Activated CD8-positive, alpha-beta memory T cell treated with anti-CD3 and anti-CD28 coated beads for 36 hours (primary cell): ENCODE measurements around the gene BCAT1. TPM values are rescaled to one million over a fixed set of nuclear protein-coding genes. Genes with fewer than 3 reads are reported as not detected.

Experiments
- CTCF ChIA-PET: fragments of 350-600 bp; sonication (Branson Sonifier 250); formaldehyde crosslinking; loops from one replicate; lab custom pipeline; 2021; ENCODE audit warnings: antibody characterized with exemption; lab: Charles Lee
- POLR2A ChIA-PET: fragments of 350-600 bp; sonication (Branson Sonifier 250); formaldehyde crosslinking; loops from one replicate; lab custom pipeline; 2021; ENCODE audit warnings: antibody characterized with exemption; lab: Charles Lee
- total RNA-seq, 2 experiments: library from RNA; stranded (reverse); gene quantifications; one replicate each; pipeline ENCODE4 v1.2.3, GENCODE V29; 2021

BCAT1 gene
- total RNA-seq, 2 experiments from 2014 or later = 49.3 to 49.4 TPM

GRCh38 chr12:24906141-24906540, 42.8 kb downstream of the BCAT1 start:
- ChIA-PET CTCF (no interaction called here), POLR2A (no interaction called here)

- POLR2A ChIA-PET = no interaction called here
- CTCF ChIA-PET = no interaction called here
These were observed 43.5 kb downstream of the BCAT1 start for GRCh38 chr12:24905431-24905830.

- ChIA-PET POLR2A (no interaction called here), CTCF (no interaction called here)
These were observed 44.0 kb downstream of the BCAT1 start for GRCh38 chr12:24904871-24905270.

GRCh38 chr12:24903329-24904088, 45.4 kb downstream of the BCAT1 start:
- CTCF ChIA-PET = no interaction called here
- POLR2A ChIA-PET = interaction anchor here (0.7 kb wide), 1 partner anchor 63 kb away, joined by 3 read pairs; no protein-coding TSS in a partner anchor

GRCh38 chr12:24902511-24903328, 46.2 kb downstream of the BCAT1 start:
- ChIA-PET CTCF (no interaction called here), POLR2A (interaction anchor here (0.6 to 1.0 kb wide), 3 partner anchors 18 to 485 kb away, joined by 3 to 6 read pairs (median 3); no protein-coding TSS in a partner anchor)

GRCh38 chr12:24901576-24902461, 47.1 kb downstream of the BCAT1 start:
- CTCF ChIA-PET = interaction anchor here (0.6 to 1.5 kb wide), 2 partner anchors 15 to 63 kb away, joined by 3 to 7 read pairs; no protein-coding TSS in a partner anchor
- POLR2A ChIA-PET = interaction anchor here (0.7 to 1.2 kb wide), 4 partner anchors 18 to 47 kb away, joined by 3 to 4 read pairs (median 4); partner anchors contain the start of gene BCAT1

- ChIA-PET POLR2A (no interaction called here), CTCF (no interaction called here)
These were observed 48.7 kb downstream of the BCAT1 start for GRCh38 chr12:24900196-24900595.

GRCh38 chr12:24899503-24900075, 49.3 kb downstream of the BCAT1 start:
- ChIA-PET POLR2A (interaction anchor here (0.6 kb wide), 1 partner anchor 89 kb away, joined by 4 read pairs; no protein-coding TSS in a partner anchor), CTCF (no interaction called here)

- POLR2A ChIA-PET = interaction anchor here (0.6 kb wide), 1 partner anchor 59 kb away, joined by 3 read pairs; no protein-coding TSS in a partner anchor
These were observed 50.3 kb downstream of the BCAT1 start for GRCh38 chr12:24898606-24899005.

GRCh38 chr12:24898185-24898584, 50.7 kb downstream of the BCAT1 start:
- ChIA-PET CTCF (no interaction called here), POLR2A (interaction anchor here (0.6 kb wide), 1 partner anchor 58 kb away, joined by 3 read pairs; no protein-coding TSS in a partner anchor)

More at GRCh38 chr12:24898606-24899005, 50.3 kb downstream of the BCAT1 start:
- CTCF ChIA-PET = no interaction called here

GRCh38 chr12:24896171-24896570, 52.7 kb downstream of the BCAT1 start:
- POLR2A ChIA-PET = no interaction called here
- CTCF ChIA-PET = no interaction called here

GRCh38 chr12:24895612-24896011, 53.3 kb downstream of the BCAT1 start:
- POLR2A ChIA-PET = no interaction called here

GRCh38 chr12:24894879-24895278, 54.0 kb downstream of the BCAT1 start:
- ChIA-PET CTCF (no interaction called here), POLR2A (interaction anchor here (0.5 kb wide), 1 partner anchor 136 kb away, joined by 3 read pairs; no protein-coding TSS in a partner anchor)

More at GRCh38 chr12:24895612-24896011, 53.3 kb downstream of the BCAT1 start:
- CTCF ChIA-PET = no interaction called here

GRCh38 chr12:24890048-24890803, 58.7 kb downstream of the BCAT1 start:
- CTCF ChIA-PET = no interaction called here

GRCh38 chr12:24889411-24889810, 59.5 kb downstream of the BCAT1 start:
- POLR2A ChIA-PET = no interaction called here

More at GRCh38 chr12:24890048-24890803, 58.7 kb downstream of the BCAT1 start:
- POLR2A ChIA-PET = no interaction called here

GRCh38 chr12:24888813-24889212, 60.1 kb downstream of the BCAT1 start:
- ChIA-PET POLR2A (no interaction called here), CTCF (no interaction called here)

More at GRCh38 chr12:24889411-24889810, 59.5 kb downstream of the BCAT1 start:
- CTCF ChIA-PET = no interaction called here

- ChIA-PET CTCF (no interaction called here), POLR2A (no interaction called here)
These were observed 64.0 kb downstream of the BCAT1 start for GRCh38 chr12:24884911-24885310.
